H4 (cell line): ENCODE results near the gene MAN2B2. TPM values are rescaled to one million over a fixed set of nuclear protein-coding genes. Genes with fewer than 3 reads are reported as not detected.
A peak's percentile ranks its signal among the peaks of the same experiment; 100 is the strongest.
"Not testable (repeated sequence)": the region's sequence is repeated elsewhere in the genome, so short reads cannot be mapped to it uniquely, and the experiment has no call there.

Experiments
- DNase-seq: peaks from one replicate; pipeline ENCODE4 v3.0.0-alpha.2; 2015; ENCODE audit warnings: low spot score
- total RNA-seq: library from RNA; depleted of rRNA; stranded (reverse); fragments of >200 nt; shearing (Covaris generic); gene quantifications from 2 replicates; pipeline ENCODE4 v1.2.3, GENCODE V29; 2014

Gene MAN2B2
- total RNA-seq, 1 experiment from 2014 or later, result 11.1 TPM

GRCh38 chr4:6616087-6616995 is 41.4 kb downstream of the MAN2B2 start:
- no peak for DNase-seq

- DNase-seq, result no peak
These were observed 42.3 kb downstream of the MAN2B2 start for GRCh38 chr4:6617246-6617645.

- no peak for DNase-seq
These were observed 43.6 kb downstream of the MAN2B2 start for GRCh38 chr4:6618386-6619115.

- DNase-seq, result no peak
These were observed 44.1 kb downstream of the MAN2B2 start for GRCh38 chr4:6619116-6619465.

GRCh38 chr4:6619466-6620255 is 44.7 kb downstream of the MAN2B2 start:
- no peak for DNase-seq

- DNase-seq, result no peak
These were observed 45.3 kb downstream of the MAN2B2 start for GRCh38 chr4:6620296-6620695.

- no peak for DNase-seq
These were observed 46.0 kb downstream of the MAN2B2 start for GRCh38 chr4:6620891-6621555.

GRCh38 chr4:6621556-6621927 is 46.6 kb downstream of the MAN2B2 start:
- no peak for DNase-seq

GRCh38 chr4:6622744-6623143 is 47.8 kb downstream of the MAN2B2 start:
- DNase-seq, result no peak

- no peak for DNase-seq
These were observed 50.3 kb downstream of the MAN2B2 start for GRCh38 chr4:6625256-6625655.

- no peak for DNase-seq
These were observed 51.1 kb downstream of the MAN2B2 start for GRCh38 chr4:6626066-6626465.

GRCh38 chr4:6627832-6628231 is 52.8 kb downstream of the MAN2B2 start:
- no peak for DNase-seq

- DNase-seq, result not testable (repeated sequence)
These were observed 53.5 kb downstream of the MAN2B2 start for GRCh38 chr4:6628484-6628883.

- no peak for DNase-seq
These were observed 57.1 kb downstream of the MAN2B2 start for GRCh38 chr4:6632125-6632524.

GRCh38 chr4:6633091-6633906 is 58.3 kb downstream of the MAN2B2 start:
- no peak for DNase-seq

GRCh38 chr4:6634746-6635145 is 59.8 kb downstream of the MAN2B2 start:
- DNase-seq, result no peak

GRCh38 chr4:6639137-6639680 is 64.2 kb downstream of the MAN2B2 start:
- DNase-seq, result no peak

- DNase-seq, result peak; percentile 94
These were observed 65.5 kb downstream of the MAN2B2 start, which contains the start of gene MRFAP1 for GRCh38 chr4:6640292-6641163. Gene MRFAP1, plus strand, starts transcription at chr4:6640685. Its CDS starts 178 bp downstream, at chr4:6640863.

- DNase-seq, result no peak
These were observed 66.4 kb downstream of the MAN2B2 start for GRCh38 chr4:6641164-6641970.
